Neural cell (in vitro differentiated cells): ENCODE results near the gene C16orf74. TPM values are rescaled to one million over a fixed set of nuclear protein-coding genes. Genes with fewer than 3 reads are reported as not detected.

Experiments used
- H2AFZ ChIP-seq: fragments of 200-600, 300-800 bp; sonication (generic), shearing (Covaris generic); 2 replicates; pipeline ENCODE4 v1.6.0; 2014; ENCODE audit warnings: low read depth, mild to moderate bottlenecking, antibody characterized with exemption, low read length, moderate library complexity
- H3F3A ChIP-seq: fragments of 200-600 bp; shearing (Covaris generic); 2 replicates; pipeline ENCODE4 v1.6.1; 2016; ENCODE audit warnings: mild to moderate bottlenecking, moderate library complexity, mixed read lengths, antibody characterized with exemption, low read length; ENCODE audit not compliant: insufficient read depth, poor library complexity, severe bottlenecking
- H3K27ac ChIP-seq: fragments of 200-600, 300-800 bp; sonication (generic), shearing (Covaris generic); 2 replicates; pipeline ENCODE4 v1.5.1; 2014; ENCODE audit warnings: mild to moderate bottlenecking, low read length, moderate library complexity
- H3K27me3 ChIP-seq: fragments of 300-800, 200-600 bp; sonication (generic), shearing (Covaris generic); 2 replicates; pipeline ENCODE4 v1.6.0; 2014; ENCODE audit warnings: mild to moderate bottlenecking, low read depth, low read length, moderate library complexity; ENCODE audit not compliant: insufficient read depth
- H3K36me3 ChIP-seq: fragments of 300-800, 200-600 bp; sonication (generic), shearing (Covaris generic); 2 replicates; pipeline ENCODE4 v1.5.1; 2014; ENCODE audit warnings: mild to moderate bottlenecking, antibody characterized with exemption, low read length, moderate library complexity; ENCODE audit not compliant: insufficient read depth
- H3K4me2 ChIP-seq: fragments of 300-800, 200-600 bp; sonication (generic), shearing (Covaris generic); 2 replicates; pipeline ENCODE4 v1.6.0; 2014; ENCODE audit warnings: mild to moderate bottlenecking, low read length
- H3K4me3 ChIP-seq: fragments of 300-800, 200-600 bp; sonication (generic), shearing (Covaris generic); 2 replicates; pipeline ENCODE4 v1.5.1; 2014; ENCODE audit warnings: mild to moderate bottlenecking, low read length, moderate library complexity
- H3K79me2 ChIP-seq: fragments of 200-600 bp; shearing (Covaris generic); replicated peaks from 2 replicates; pipeline ENCODE4 v1.6.0; 2014; ENCODE audit warnings: mild to moderate bottlenecking, low read length, moderate library complexity; ENCODE audit not compliant: insufficient read depth
- H3K9ac ChIP-seq: fragments of 300-800, 200-600 bp; sonication (generic), shearing (Covaris generic); 2 replicates; pipeline ENCODE4 v1.6.1; 2016; ENCODE audit warnings: mild to moderate bottlenecking, low read length, mixed read lengths
- H3K9me2 ChIP-seq: fragments of 200-600 bp; shearing (Covaris generic); 2 replicates; pipeline ENCODE4 v1.6.1; 2016; ENCODE audit warnings: mild to moderate bottlenecking, low read length, mixed read lengths; ENCODE audit not compliant: insufficient read depth
- H3K9me3 ChIP-seq: fragments of 200-600, 300-800 bp; sonication (generic), shearing (Covaris generic); 2 replicates; pipeline ENCODE4 v1.6.1; 2016; ENCODE audit warnings: mild to moderate bottlenecking, mixed run types, low read length, moderate library complexity, mixed read lengths
- H4K20me1 ChIP-seq: fragments of 200-600 bp; shearing (Covaris generic); 2 replicates; pipeline ENCODE4 v1.6.1; 2016; ENCODE audit warnings: mild to moderate bottlenecking, mixed run types; ENCODE audit not compliant: insufficient read depth
- CTCF ChIP-seq: fragments of 450-650 bp; IDR thresholded peaks from 2 replicates; pipeline ENCODE4 v1.5.1; 2014; ENCODE audit warnings: antibody characterized with exemption, mild to moderate bottlenecking, moderate library complexity; ENCODE audit not compliant: poor library complexity, severe bottlenecking
- EP300 ChIP-seq: fragments of 450-650 bp; conservative IDR thresholded peaks from 2 replicates; pipeline ENCODE4 v1.6.1; 2014; ENCODE audit warnings: antibody characterized with exemption, mild to moderate bottlenecking, moderate library complexity; ENCODE audit not compliant: poor library complexity, severe bottlenecking
- EZH2 ChIP-seq: fragments of 200-600, 300-800 bp; shearing (Covaris generic), sonication (generic); IDR thresholded peaks from 2 replicates; pipeline ENCODE4 v1.6.1; 2014; ENCODE audit warnings: antibody characterized with exemption, low read length, borderline replicate concordance, mild to moderate bottlenecking; ENCODE audit not compliant: insufficient read depth, poor library complexity, severe bottlenecking
- MXI1 ChIP-seq: fragments of 450-650 bp; conservative IDR thresholded peaks from 2 replicates; pipeline ENCODE4 v1.6.1; 2014; ENCODE audit warnings: antibody characterized with exemption, mild to moderate bottlenecking; ENCODE audit not compliant: poor library complexity, severe bottlenecking
- POLR2AphosphoS5 ChIP-seq: IDR thresholded peaks from 2 replicates; pipeline ENCODE4 v1.6.1; 2012
- RAD21 ChIP-seq: fragments of 450-650 bp; conservative IDR thresholded peaks from 2 replicates; pipeline ENCODE4 v1.6.1; 2014; ENCODE audit warnings: antibody characterized with exemption, mild to moderate bottlenecking, moderate library complexity
- REST ChIP-seq: IDR thresholded peaks from 2 replicates; pipeline ENCODE4 v1.6.1; 2012; ENCODE audit warnings: borderline replicate concordance
- SMC3 ChIP-seq: fragments of 450-650 bp; conservative IDR thresholded peaks from 2 replicates; pipeline ENCODE4 v1.6.1; 2014; ENCODE audit warnings: antibody characterized with exemption, mild to moderate bottlenecking, moderate library complexity; ENCODE audit not compliant: poor library complexity
- TAF1 ChIP-seq: IDR thresholded peaks from 2 replicates; pipeline ENCODE4 v1.6.1; 2012; ENCODE audit warnings: low read depth
- polyA plus RNA-seq: library from polyadenylated mRNA; depleted of rRNA; stranded (reverse); fragments of >200 nt; gene quantifications from 2 replicates; pipeline ENCODE4 v1.2.3, GENCODE V29; 2014

C16orf74 gene
- polyA plus RNA-seq, 1 donor from 2014 or later, result not detected

GRCh38 chr16:85663891-85664321, 87.0 kb downstream of the C16orf74 start:
- no peak overlapping the region for H2AFZ ChIP-seq
- H3K9me2 ChIP-seq, result no peaks in the 10 kb centered on the region
- no peaks in the 10 kb centered on the region for H3K9me3 ChIP-seq
- no peak overlapping the region for H3K9ac ChIP-seq
- H3K36me3 ChIP-seq, result peaks cover 16% of the 10 kb centered on the region
- no peaks in the 10 kb centered on the region for H4K20me1 ChIP-seq
- H3F3A ChIP-seq, result no peaks in the 10 kb centered on the region
- no peaks in the 10 kb centered on the region for H3K79me2 ChIP-seq
- H3K4me2 ChIP-seq, result no peak overlapping the region
- no peak overlapping the region for H3K27ac ChIP-seq
- TF ChIP-seq EZH2 (no peak), SMC3 (no peak), POLR2AphosphoS5 (no peak), RAD21 (no peak), TAF1 (no peak), MXI1 (no peak), CTCF (no peak), REST (no peak), EP300 (no peak)
- H3K4me3 ChIP-seq, result no peak overlapping the region
- H3K27me3 ChIP-seq, result no peaks in the 10 kb centered on the region

GRCh38 chr16:85662976-85663830, 87.7 kb downstream of the C16orf74 start:
- Histone ChIP-seq H3K4me2 (no peak overlapping the region), H3K79me2 (no peaks in the 10 kb centered on the region), H3F3A (no peaks in the 10 kb centered on the region), H3K9ac (no peak overlapping the region), H4K20me1 (no peaks in the 10 kb centered on the region), H3K4me3 (no peak overlapping the region), H2AFZ (no peak overlapping the region), H3K9me2 (no peaks in the 10 kb centered on the region), H3K9me3 (no peaks in the 10 kb centered on the region), H3K27me3 (no peaks in the 10 kb centered on the region), H3K27ac (peak overlapping the region; percentile 16), H3K36me3 (peaks cover 16% of the 10 kb centered on the region)
- TF ChIP-seq SMC3, result no peak
- TF ChIP-seq POLR2AphosphoS5, result no peak
- TF ChIP-seq REST, result no peak
- TF ChIP-seq MXI1, result no peak
- TF ChIP-seq EZH2, result no peak
